Breast epithelium (tissue), 3 donors: ENCODE data around the gene ARFGAP3.
"Not testable (repeated sequence)": the region's sequence is repeated elsewhere in the genome, so short reads cannot be mapped to it uniquely, and the experiment has no call there.

Experiments used
- CTCF ChIP-seq, 3 donors: fragments of 450-650 bp; IDR thresholded peaks; one replicate each; pipeline ENCODE4 v1.5.1; 2016 to 2017; ENCODE audit warnings: antibody characterized with exemption in 3 of 3, mild to moderate bottlenecking in 3 of 3, moderate library complexity in 3 of 3
- POLR2A ChIP-seq: fragments of 450-650 bp; IDR thresholded peaks from one replicate; pipeline ENCODE4 v1.6.1; 2016; ENCODE audit warnings: antibody characterized with exemption, mild to moderate bottlenecking, moderate library complexity
- POLR2AphosphoS5 ChIP-seq, 3 donors: sonication (generic); formaldehyde crosslinking; IDR thresholded peaks; one replicate each; pipeline ENCODE4 v1.6.1; 2017; ENCODE audit warnings: antibody characterized with exemption in 3 of 3

- not testable (repeated sequence) for TF ChIP-seq CTCF (IDR thresholded peaks at IDR 0.05); POLR2AphosphoS5 (IDR thresholded peaks at IDR 0.05); POLR2A
Observed at GRCh38 chr22:42782306-42782705, 74.8 kb downstream of the ARFGAP3 start.
